Measurements from ENCODE around the gene PDE6B. TPM values are rescaled to one million over a fixed set of nuclear protein-coding genes. Genes with fewer than 3 reads are reported as not detected.
A peak's percentile ranks its signal among the peaks of the same experiment; 100 is the strongest.

Gene PDE6B
- polyA plus RNA-seq, 1 experiment: 0.64 TPM

DNA sequence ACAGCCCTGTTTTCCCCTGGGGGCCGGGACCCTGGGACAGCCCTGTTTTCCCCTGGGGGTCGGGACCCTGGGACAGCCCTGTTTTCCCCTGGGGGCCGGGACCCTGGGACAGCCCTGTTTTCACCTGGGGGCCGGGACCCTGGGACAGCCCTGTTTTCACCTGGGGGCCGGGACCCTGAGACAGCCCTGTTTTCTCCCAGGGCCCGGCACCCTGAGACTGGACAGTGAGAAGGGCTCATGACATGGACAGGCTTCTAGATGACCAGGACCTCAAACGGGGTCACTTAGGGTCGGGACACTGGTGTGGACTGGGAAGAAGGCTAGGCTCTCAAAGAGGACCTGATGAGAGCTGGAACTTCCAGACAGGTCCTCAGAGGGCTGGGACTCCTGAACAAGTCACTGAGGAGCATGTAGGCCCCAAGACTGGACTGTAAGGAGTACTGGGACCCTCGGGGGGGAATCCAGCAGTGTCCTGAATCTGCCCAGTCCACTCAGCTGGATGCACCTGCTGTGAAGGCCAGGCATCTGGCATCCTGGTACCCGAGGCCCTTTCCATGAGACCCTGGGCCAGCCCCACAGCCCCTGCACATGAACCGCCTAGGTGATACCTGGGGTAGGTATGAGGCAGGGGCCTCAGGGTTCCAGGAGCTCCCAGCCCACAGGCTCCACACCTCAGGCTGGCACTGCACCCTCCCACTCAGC, 82.7 kb downstream of the PDE6B start:
- Histone ChIP-seq H3K9me3 (ENCODE audit: control insufficient read depth, insufficient read depth, low read length) (no peaks in the 10 kb centered on the region; the same call in 1 of the 2 replicates), H3K27me3 (ENCODE audit: control insufficient read depth, insufficient read depth, low read length) (no peaks in the 10 kb centered on the region), H3K27ac (ENCODE audit: low read depth, low read length) (no peak overlapping the region), H3K4me3 (ENCODE audit: low read depth, low read length) (peak overlapping the region; percentile 15)
- ChIA-PET POLR2A (no interaction called here), CTCF (interaction anchor here (1.4 kb wide), 1 partner anchor 34 kb away, joined by 7 read pairs; no protein-coding TSS in a partner anchor)
- TF ChIP-seq, protein P1, sequence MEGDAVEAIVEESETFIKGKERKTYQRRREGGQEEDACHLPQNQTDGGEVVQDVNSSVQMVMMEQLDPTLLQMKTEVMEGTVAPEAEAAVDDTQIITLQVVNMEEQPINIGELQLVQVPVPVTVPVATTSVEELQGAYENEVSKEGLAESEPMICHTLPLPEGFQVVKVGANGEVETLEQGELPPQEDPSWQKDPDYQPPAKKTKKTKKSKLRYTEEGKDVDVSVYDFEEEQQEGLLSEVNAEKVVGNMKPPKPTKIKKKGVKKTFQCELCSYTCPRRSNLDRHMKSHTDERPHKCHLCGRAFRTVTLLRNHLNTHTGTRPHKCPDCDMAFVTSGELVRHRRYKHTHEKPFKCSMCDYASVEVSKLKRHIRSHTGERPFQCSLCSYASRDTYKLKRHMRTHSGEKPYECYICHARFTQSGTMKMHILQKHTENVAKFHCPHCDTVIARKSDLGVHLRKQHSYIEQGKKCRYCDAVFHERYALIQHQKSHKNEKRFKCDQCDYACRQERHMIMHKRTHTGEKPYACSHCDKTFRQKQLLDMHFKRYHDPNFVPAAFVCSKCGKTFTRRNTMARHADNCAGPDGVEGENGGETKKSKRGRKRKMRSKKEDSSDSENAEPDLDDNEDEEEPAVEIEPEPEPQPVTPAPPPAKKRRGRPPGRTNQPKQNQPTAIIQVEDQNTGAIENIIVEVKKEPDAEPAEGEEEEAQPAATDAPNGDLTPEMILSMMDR (IDR thresholded peaks at IDR 0.05; ENCODE audit: low read depth, low read length): no peak
- DNase-seq (ENCODE audit: low read depth, low spot score): no peak

DNA sequence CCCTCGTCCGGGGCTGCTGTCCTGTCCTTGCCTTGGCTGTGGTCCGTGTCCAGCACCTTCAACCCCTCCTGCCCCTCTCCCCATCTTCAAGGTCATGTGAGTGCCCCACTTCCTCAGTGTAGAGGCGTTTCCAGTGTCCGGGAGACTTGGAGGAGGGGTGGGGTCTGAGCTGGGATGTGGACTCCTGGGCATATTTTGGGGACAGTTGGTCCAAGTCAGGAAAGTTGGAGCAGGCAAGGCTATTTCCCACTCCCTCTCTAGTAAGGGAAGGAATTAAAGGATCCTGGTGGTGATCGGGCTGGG, 83.2 kb downstream of the PDE6B start:
- DNase-seq (ENCODE audit: low read depth, low spot score): no peak
- Histone ChIP-seq H3K9me3 (ENCODE audit: control insufficient read depth, insufficient read depth, low read length) (no peaks in the 10 kb centered on the region; the same call in 1 of the 2 replicates), H3K27me3 (ENCODE audit: control insufficient read depth, insufficient read depth, low read length) (no peaks in the 10 kb centered on the region), H3K4me3 (ENCODE audit: low read depth, low read length) (peak overlapping the region; percentile 15), H3K27ac (ENCODE audit: low read depth, low read length) (no peak overlapping the region)
- ChIA-PET CTCF (no interaction called here), POLR2A (no interaction called here)
- TF ChIP-seq, protein P1 (IDR thresholded peaks at IDR 0.05; ENCODE audit: low read depth, low read length): no peak

DNA sequence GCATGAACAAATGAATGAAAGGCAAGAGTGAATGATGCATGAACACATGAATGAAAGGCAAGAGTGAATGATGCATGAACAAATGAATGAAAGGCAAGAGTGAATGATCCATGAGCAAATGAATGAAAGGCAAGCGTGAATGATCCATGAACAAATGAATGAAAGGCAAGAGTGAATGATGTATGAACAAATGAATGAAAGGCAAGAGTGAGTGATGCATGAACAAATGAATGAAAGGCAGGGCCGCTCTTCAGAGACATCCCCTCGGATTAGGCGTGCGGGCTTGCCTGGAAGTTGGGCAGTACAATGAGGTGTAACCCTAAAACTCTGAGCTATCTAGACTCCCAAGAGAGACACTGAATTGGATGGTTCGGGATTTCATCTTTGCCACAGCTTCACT, 84.0 kb downstream of the PDE6B start:
- Histone ChIP-seq H3K27me3 (ENCODE audit: control insufficient read depth, insufficient read depth, low read length) (no peaks in the 10 kb centered on the region), H3K4me3 (ENCODE audit: low read depth, low read length) (no peak overlapping the region), H3K9me3 (ENCODE audit: control insufficient read depth, insufficient read depth, low read length) (peaks cover 4% of the 10 kb centered on the region; the same call in 1 of the 2 replicates), H3K27ac (ENCODE audit: low read depth, low read length) (no peak overlapping the region)
- POLR2A ChIA-PET: no interaction called here
- TF ChIP-seq, protein P1 (IDR thresholded peaks at IDR 0.05; ENCODE audit: low read depth, low read length): no peak
- CTCF ChIA-PET: no interaction called here
- no peak for DNase-seq (ENCODE audit: low read depth, low spot score)

DNA sequence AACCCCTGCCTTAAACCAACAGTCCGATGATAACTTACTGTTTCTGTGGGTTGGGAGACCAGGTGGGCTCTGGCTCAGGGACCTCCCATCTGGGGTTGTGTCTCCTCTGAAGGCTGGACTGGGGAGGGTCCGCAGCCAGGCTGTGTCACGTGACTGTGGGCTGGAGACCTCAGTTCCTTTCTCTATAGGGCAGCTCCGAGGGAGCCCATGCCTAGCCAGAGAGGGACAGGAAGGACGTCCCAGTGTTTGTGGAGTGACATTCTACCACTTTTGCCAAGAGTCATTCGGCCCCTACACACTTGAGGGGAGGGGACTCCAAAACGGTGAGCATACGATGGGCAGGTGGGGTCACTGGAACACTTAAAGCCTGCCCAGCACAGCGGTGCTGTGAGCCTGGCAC, 84.7 kb downstream of the PDE6B start:
- H3K27ac ChIP-seq (ENCODE audit: low read depth, low read length): no peak overlapping the region
- TF ChIP-seq, protein P1 (IDR thresholded peaks at IDR 0.05; ENCODE audit: low read depth, low read length): no peak
- DNase-seq (ENCODE audit: low read depth, low spot score): no peak
- peaks cover 7% of the 10 kb centered on the region; the same call in 1 of the 2 replicates for H3K9me3 ChIP-seq (ENCODE audit: control insufficient read depth, insufficient read depth, low read length)
- CTCF ChIA-PET: no interaction called here
- POLR2A ChIA-PET: no interaction called here
- H3K4me3 ChIP-seq (ENCODE audit: low read depth, low read length): no peak overlapping the region
- no peaks in the 10 kb centered on the region for H3K27me3 ChIP-seq (ENCODE audit: control insufficient read depth, insufficient read depth, low read length)

DNA sequence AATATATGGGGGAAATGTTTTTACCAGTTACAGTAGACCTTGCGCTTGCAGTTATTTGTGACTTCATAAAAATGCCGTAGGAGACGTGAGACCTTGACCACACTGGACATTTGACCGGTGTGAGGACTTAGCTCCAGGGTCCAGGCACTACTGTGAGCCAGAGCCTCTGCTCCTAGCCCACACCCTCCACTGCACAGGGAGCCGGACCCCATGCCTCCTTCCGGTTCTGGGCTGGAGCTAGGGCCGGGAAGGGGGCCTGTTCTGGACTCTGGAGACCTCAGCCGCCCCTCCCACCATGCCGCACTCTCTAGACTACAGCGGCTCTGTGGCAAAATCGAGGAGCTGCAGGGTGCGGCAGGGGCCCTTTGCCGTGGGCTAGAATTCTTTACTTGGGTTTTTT, 85.5 kb downstream of the PDE6B start:
- CTCF ChIA-PET: no interaction called here
- TF ChIP-seq, protein P1 (IDR thresholded peaks at IDR 0.05; ENCODE audit: low read depth, low read length): no peak
- no peak overlapping the region for H3K27ac ChIP-seq (ENCODE audit: low read depth, low read length)
- DNase-seq (ENCODE audit: low read depth, low spot score): no peak
- H3K27me3 ChIP-seq (ENCODE audit: control insufficient read depth, insufficient read depth, low read length): no peaks in the 10 kb centered on the region
- peaks cover 7% of the 10 kb centered on the region; the same call in 1 of the 2 replicates for H3K9me3 ChIP-seq (ENCODE audit: control insufficient read depth, insufficient read depth, low read length)
- POLR2A ChIA-PET: no interaction called here
- H3K4me3 ChIP-seq (ENCODE audit: low read depth, low read length): no peak overlapping the region

All from AG04450 (cell line).